ENCODE measurements around the gene OR2T5.
"Not testable (repeated sequence)": the region's sequence is repeated elsewhere in the genome, so short reads cannot be mapped to it uniquely, and the experiment has no call there.

- TF ChIP-seq, protein P1, sequence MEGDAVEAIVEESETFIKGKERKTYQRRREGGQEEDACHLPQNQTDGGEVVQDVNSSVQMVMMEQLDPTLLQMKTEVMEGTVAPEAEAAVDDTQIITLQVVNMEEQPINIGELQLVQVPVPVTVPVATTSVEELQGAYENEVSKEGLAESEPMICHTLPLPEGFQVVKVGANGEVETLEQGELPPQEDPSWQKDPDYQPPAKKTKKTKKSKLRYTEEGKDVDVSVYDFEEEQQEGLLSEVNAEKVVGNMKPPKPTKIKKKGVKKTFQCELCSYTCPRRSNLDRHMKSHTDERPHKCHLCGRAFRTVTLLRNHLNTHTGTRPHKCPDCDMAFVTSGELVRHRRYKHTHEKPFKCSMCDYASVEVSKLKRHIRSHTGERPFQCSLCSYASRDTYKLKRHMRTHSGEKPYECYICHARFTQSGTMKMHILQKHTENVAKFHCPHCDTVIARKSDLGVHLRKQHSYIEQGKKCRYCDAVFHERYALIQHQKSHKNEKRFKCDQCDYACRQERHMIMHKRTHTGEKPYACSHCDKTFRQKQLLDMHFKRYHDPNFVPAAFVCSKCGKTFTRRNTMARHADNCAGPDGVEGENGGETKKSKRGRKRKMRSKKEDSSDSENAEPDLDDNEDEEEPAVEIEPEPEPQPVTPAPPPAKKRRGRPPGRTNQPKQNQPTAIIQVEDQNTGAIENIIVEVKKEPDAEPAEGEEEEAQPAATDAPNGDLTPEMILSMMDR (IDR thresholded peaks at IDR 0.05), result not testable (repeated sequence)
- TF ChIP-seq EZH2 (IDR thresholded peaks at IDR 0.05; ENCODE audit: borderline replicate concordance, insufficient read depth, low read depth, low read length, poor library complexity, severe bottlenecking), result not testable (repeated sequence)
Measured at GRCh38 chr1:248510217-248510616, 21.8 kb downstream of the OR2T5 start.
